HepG2 (cell line): Measurements from ENCODE around the gene RGS6. TPM values are rescaled to one million over a fixed set of nuclear protein-coding genes. Genes with fewer than 3 reads are reported as not detected.

Experiments used
- ATAC-seq: fragments of 200-7000 bp; cut with Tn5 transposase; 3 replicates; pipeline ENCODE4 v1.9.1; 2020; ENCODE audit warnings: mild to moderate bottlenecking, moderate library complexity
- BruUV-seq: library from RNA; stranded (reverse); fragments of 400-500 nt; replicated peaks from 2 replicates; lab custom pipeline; 2021; lab: Mats Ljungman, UMichigan
- CTCF ChIA-PET: fragments of 300-600 bp; formaldehyde crosslinking; extraction: SDS; loops from one replicate; lab custom pipeline; 2021; ENCODE audit warnings: low total read pairs, inconsistent platforms, low intra/inter-chr PET ratio; lab: Yijun Ruan, JAX
- POLR2A ChIA-PET: fragments of 350-600 bp; sonication (Branson Sonifier 250); formaldehyde crosslinking; loops from one replicate; lab custom pipeline; 2020; ENCODE audit warnings: antibody characterized with exemption, inconsistent platforms; lab: Yijun Ruan, JAX
- DNase-seq: peaks from one replicate; pipeline ENCODE4 v3.0.0-alpha.2; 2015; ENCODE audit warnings: low spot score
- FAIRE-seq: peaks from 3 replicates; lab custom pipeline; 2011; peaks lifted over from hg19 to GRCh38; lab: Jason Lieb, UNC
- H2AFZ ChIP-seq: one replicate; pipeline ENCODE4 v1.6.1; 2011; ENCODE audit warnings: low read length, inconsistent platforms
- H3K27ac ChIP-seq: fragments of 300-600 bp; 3 replicates; pipeline ENCODE4 v1.8.0; 2011; ENCODE audit warnings: mixed run types, mild to moderate bottlenecking, mixed read lengths, low read length, inconsistent platforms; ENCODE audit not compliant: insufficient read depth; ENCODE audit errors: extremely low read length
- H3K27me3 ChIP-seq, 2 experiments: fragments of 200-600 bp in 1 of 2; 2 replicates in 1 of 2; 3 replicates in 1 of 2; pipeline versions ENCODE4 v1.6.0 to v1.8.0; 2011; ENCODE audit warnings: low read length in 2 of 2, mild to moderate bottlenecking in 2 of 2, moderate library complexity in 2 of 2, inconsistent platforms in 1 of 2; ENCODE audit not compliant: insufficient read depth in 2 of 2, control insufficient read depth in 1 of 2
- H3K36me3 ChIP-seq, 2 experiments: fragments of 200-600 bp in 1 of 2; replicated peaks in 1 of 2; 2 replicates in 1 of 2; 3 replicates in 1 of 2; pipeline versions ENCODE4 v1.5.1 to v1.8.0; 2011; ENCODE audit warnings: low read length in 2 of 2, inconsistent platforms in 1 of 2; ENCODE audit not compliant: insufficient read depth in 2 of 2, control insufficient read depth in 1 of 2
- H3K4me1 ChIP-seq: 2 replicates; pipeline ENCODE4 v1.5.1; 2012; ENCODE audit warnings: low read length, inconsistent platforms; ENCODE audit not compliant: insufficient read depth
- H3K4me2 ChIP-seq: 2 replicates; pipeline ENCODE4 v1.6.0; 2011; ENCODE audit warnings: low read depth, low read length, inconsistent platforms
- H3K4me3 ChIP-seq, 3 experiments: fragments of 200-600 bp in 1 of 3; sonication (generic), shearing (Covaris generic) in 1 of 3; replicated peaks in 1 of 3; 2 replicates each; pipeline ENCODE4 v1.5.1; 2011 to 2016; ENCODE audit warnings: low read length in 3 of 3, inconsistent platforms in 2 of 3, low read depth in 2 of 3, mild to moderate bottlenecking in 2 of 3, control low read depth in 1 of 3, mixed read lengths in 1 of 3; ENCODE audit not compliant: insufficient read depth in 1 of 3
- H3K79me2 ChIP-seq: one replicate; pipeline ENCODE4 v1.6.1; 2011; ENCODE audit warnings: low read length, inconsistent platforms; ENCODE audit not compliant: insufficient read depth
- H3K9ac ChIP-seq: 2 replicates; pipeline ENCODE4 v1.6.0; 2011; ENCODE audit warnings: mild to moderate bottlenecking, low read depth, low read length, inconsistent platforms; ENCODE audit not compliant: insufficient read depth
- H3K9me3 ChIP-seq: 2 replicates; pipeline ENCODE4 v1.5.1; 2012; ENCODE audit warnings: mild to moderate bottlenecking, low read length
- H4K20me1 ChIP-seq: 2 replicates; pipeline ENCODE4 v1.6.0; 2011; ENCODE audit warnings: inconsistent platforms, mild to moderate bottlenecking, low read length, moderate library complexity; ENCODE audit not compliant: insufficient read depth
- CENPT ChIP-seq: sonication (generic); formaldehyde crosslinking; IDR thresholded peaks from 2 replicates; pipeline ENCODE4 v1.8.0; 2022; ENCODE audit warnings: low read depth, mild to moderate bottlenecking, moderate library complexity, missing genetic modification reagents
- JUN ChIP-seq: sonication (generic); formaldehyde crosslinking; IDR thresholded peaks from 2 replicates; pipeline ENCODE4 v1.4.0; 2020; ENCODE audit warnings: mild to moderate bottlenecking, missing genetic modification reagents
- MAFG ChIP-seq: sonication (generic); formaldehyde crosslinking; IDR thresholded peaks from 2 replicates; pipeline ENCODE4 v1.5.1; 2020; ENCODE audit warnings: mild to moderate bottlenecking, missing genetic modification reagents
- ZKSCAN1 ChIP-seq: fragments of 150-350 bp; IDR thresholded peaks from 2 replicates; pipeline ENCODE4 v1.6.1; 2014; ENCODE audit warnings: low read length
- ZNF20 ChIP-seq: sonication (generic); formaldehyde crosslinking; IDR thresholded peaks from 2 replicates; pipeline ENCODE4 v1.4.0; 2020; ENCODE audit warnings: mild to moderate bottlenecking, moderate library complexity, missing genetic modification reagents
- ZNF292 ChIP-seq: sonication (generic); formaldehyde crosslinking; IDR thresholded peaks from 2 replicates; pipeline ENCODE4 v1.8.1; 2022; ENCODE audit warnings: mild to moderate bottlenecking, low read depth, missing genetic modification reagents, borderline replicate concordance
- ZNF333 ChIP-seq: sonication (generic); formaldehyde crosslinking; IDR thresholded peaks from 2 replicates; pipeline ENCODE4 v1.4.0; 2020; ENCODE audit warnings: mild to moderate bottlenecking, missing genetic modification reagents, borderline replicate concordance
- ZNF614 ChIP-seq: IDR thresholded peaks from 2 replicates; pipeline ENCODE4 v1.6.1; 2018; ENCODE audit warnings: missing biosample characterization, missing genetic modification reagents, inconsistent platforms, borderline replicate concordance
- ZNF619 ChIP-seq: sonication (generic); formaldehyde crosslinking; IDR thresholded peaks from 2 replicates; pipeline ENCODE4 v1.4.0; 2020; ENCODE audit warnings: mild to moderate bottlenecking, missing genetic modification reagents
- WGBS: methylation state at CpG from one replicate; pipeline ENCODE4 v1.1.6; 2017; ENCODE audit warnings: low lambda C conversion rate; 5-methylcytosine and 5-hydroxymethylcytosine counted together
- in situ Hi-C: cut with HindIII; loops from 2 replicates; pipeline ENCODE4 v1.10.0; 2017; ENCODE audit warnings: low pct_unique_long_range_greater_than_20kb; ENCODE audit not compliant: extremely low pct_ligation_motif_present
- intact Hi-C: fragments of 100-400 bp; cut with micrococcal nuclease; formaldehyde crosslinking; loops from one replicate; pipeline ENCODE4 v1.10.0; 2022; ENCODE audit not compliant: unreplicated experiment
- polyA plus RNA-seq, 8 experiments: library from polyadenylated mRNA; depleted of rRNA in 3 of 8; stranded (reverse) in 7 of 8; unstranded in 1 of 8; fragments of >200 nt; fragmentation: Illumina TruSeq in 4 of 8; extraction: Trizol in 4 of 8; gene quantifications; 2 replicates each; pipeline versions ENCODE4 v1.2.1 to v1.2.3, GENCODE V29; 2011 to 2016; ENCODE audit warnings: low read depth in 4 of 8, missing spikeins in 1 of 8, mixed read lengths in 1 of 8; ENCODE audit not compliant: insufficient read depth in 1 of 8
- total RNA-seq, 5 experiments: library from RNA; depleted of rRNA; stranded (reverse); fragments of >200 nt; fragmentation: Illumina TruSeq; extraction: Trizol; gene quantifications; 2 replicates each; pipeline ENCODE4 v1.2.3, GENCODE V29; 2016; ENCODE audit warnings: low read depth in 1 of 5
- TF ChIP-seq, protein P1 (sequence below): sonication (generic); formaldehyde crosslinking; IDR thresholded peaks from 2 replicates; pipeline ENCODE4 v1.8.0; 2023; ENCODE audit warnings: mild to moderate bottlenecking, missing genetic modification reagents

RGS6 gene
- total and polyA plus RNA-seq, 2 of the 13 experiments (the other 11 are each of a cell fraction or from before 2014, with no cell fraction given) = not detected

DNA sequence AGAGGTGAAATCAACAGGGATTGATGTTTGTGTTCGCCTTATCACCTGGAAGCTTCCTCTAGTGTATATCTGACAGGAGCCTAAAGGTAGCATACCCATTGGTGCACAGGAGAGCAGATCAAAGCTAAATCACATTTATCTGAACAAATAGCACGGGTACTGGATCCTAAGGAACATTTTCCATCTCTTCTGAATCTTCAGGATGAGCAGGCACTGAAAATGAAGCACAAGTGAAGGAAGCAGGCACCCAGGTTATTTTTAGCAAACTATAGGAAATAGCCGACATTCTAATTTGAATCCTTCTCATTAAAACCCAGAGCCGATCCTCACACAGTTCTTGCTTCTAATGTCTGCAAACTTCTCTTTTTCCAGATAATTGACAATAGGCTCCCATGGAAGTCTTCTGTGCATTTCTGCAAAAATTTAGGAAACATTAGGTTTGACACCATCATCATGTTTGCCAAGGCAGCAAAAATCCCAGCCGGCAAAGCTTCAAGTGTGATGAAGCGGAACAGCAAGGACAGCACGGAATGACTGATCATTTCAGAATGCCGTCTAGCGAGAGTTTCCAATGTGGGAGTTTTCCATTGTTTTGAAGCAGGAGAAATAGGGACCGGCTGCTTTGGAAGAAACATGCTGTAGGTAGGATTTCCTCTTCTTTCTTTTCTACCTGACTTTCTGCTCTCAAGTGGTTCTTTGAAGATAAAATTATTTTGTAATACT is 24.3 kb upstream of the RGS6 start:
- BruUV-seq = no TSS peak
- H2AFZ ChIP-seq = no peak overlapping the region
- H3K27me3 ChIP-seq = peaks cover 0 to 31% of the 10 kb centered on the region in 2 experiments; a peak in 3 of 5 replicates
- H4K20me1 ChIP-seq = no peaks in the 10 kb centered on the region
- ATAC-seq (no peak), FAIRE-seq (no peak), DNase-seq (no peak)
- 31% methylated on average over 10 of the region's 10 CpGs for WGBS
- no peaks in the 10 kb centered on the region for H3K4me1 ChIP-seq
- TF ChIP-seq CENPT (CRISPR knock-in tag) (no peak), ZNF20 (no peak), ZNF614 (no peak), ZKSCAN1 (no peak), ZNF292 (CRISPR knock-in tag) (no peak), ZNF333 (CRISPR knock-in tag) (no peak), MAFG (CRISPR knock-in tag) (no peak), JUN (CRISPR knock-in tag) (no peak), ZNF619 (CRISPR knock-in tag) (no peak)
- TF ChIP-seq, protein P1, sequence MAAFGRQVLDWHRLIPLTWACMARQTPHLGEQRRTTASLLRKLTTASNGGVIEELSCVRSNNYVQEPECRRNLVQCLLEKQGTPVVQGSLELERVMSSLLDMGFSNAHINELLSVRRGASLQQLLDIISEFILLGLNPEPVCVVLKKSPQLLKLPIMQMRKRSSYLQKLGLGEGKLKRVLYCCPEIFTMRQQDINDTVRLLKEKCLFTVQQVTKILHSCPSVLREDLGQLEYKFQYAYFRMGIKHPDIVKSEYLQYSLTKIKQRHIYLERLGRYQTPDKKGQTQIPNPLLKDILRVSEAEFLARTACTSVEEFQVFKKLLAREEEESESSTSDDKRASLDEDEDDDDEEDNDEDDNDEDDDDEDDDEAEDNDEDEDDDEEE = no peak
- ChIA-PET CTCF (no interaction called here), POLR2A (no interaction called here)
- intact Hi-C loops (no loop called here), in situ Hi-C loops (no loop called here)
- H3K4me2 ChIP-seq = no peak overlapping the region
- no peak overlapping the region for H3K9ac ChIP-seq
- no peaks in the 10 kb centered on the region for H3K36me3 ChIP-seq
- no peaks in the 10 kb centered on the region for H3K9me3 ChIP-seq
- no peak overlapping the region for H3K4me3 ChIP-seq
- H3K27ac ChIP-seq = no peak overlapping the region
- no peaks in the 10 kb centered on the region for H3K79me2 ChIP-seq
